Mammary epithelial cell (primary cell): Measurements from ENCODE around the gene DNAJC30.

Experiments
- EZH2 ChIP-seq: IDR thresholded peaks from 2 replicates; pipeline ENCODE4 v1.6.1; 2012; ENCODE audit warnings: low read length, inconsistent platforms, borderline replicate concordance
- TF ChIP-seq, protein P1 (sequence below), 2 donors: IDR thresholded peaks in 1 of 2; conservative IDR thresholded peaks in 1 of 2; 2 replicates each; pipeline ENCODE4 v1.5.1; 2011 to 2012; ENCODE audit warnings: inconsistent platforms in 2 of 2, low read length in 2 of 2, mild to moderate bottlenecking in 2 of 2, control low read depth in 1 of 2, low read depth in 1 of 2; ENCODE audit not compliant: insufficient read depth in 1 of 2; ENCODE audit errors: extremely low read depth in 1 of 2

- TF ChIP-seq, protein P1, sequence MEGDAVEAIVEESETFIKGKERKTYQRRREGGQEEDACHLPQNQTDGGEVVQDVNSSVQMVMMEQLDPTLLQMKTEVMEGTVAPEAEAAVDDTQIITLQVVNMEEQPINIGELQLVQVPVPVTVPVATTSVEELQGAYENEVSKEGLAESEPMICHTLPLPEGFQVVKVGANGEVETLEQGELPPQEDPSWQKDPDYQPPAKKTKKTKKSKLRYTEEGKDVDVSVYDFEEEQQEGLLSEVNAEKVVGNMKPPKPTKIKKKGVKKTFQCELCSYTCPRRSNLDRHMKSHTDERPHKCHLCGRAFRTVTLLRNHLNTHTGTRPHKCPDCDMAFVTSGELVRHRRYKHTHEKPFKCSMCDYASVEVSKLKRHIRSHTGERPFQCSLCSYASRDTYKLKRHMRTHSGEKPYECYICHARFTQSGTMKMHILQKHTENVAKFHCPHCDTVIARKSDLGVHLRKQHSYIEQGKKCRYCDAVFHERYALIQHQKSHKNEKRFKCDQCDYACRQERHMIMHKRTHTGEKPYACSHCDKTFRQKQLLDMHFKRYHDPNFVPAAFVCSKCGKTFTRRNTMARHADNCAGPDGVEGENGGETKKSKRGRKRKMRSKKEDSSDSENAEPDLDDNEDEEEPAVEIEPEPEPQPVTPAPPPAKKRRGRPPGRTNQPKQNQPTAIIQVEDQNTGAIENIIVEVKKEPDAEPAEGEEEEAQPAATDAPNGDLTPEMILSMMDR (conservative IDR thresholded peaks at IDR 0.05 in 1 of 2, IDR thresholded peaks at IDR 0.05 in 1 of 2; ENCODE audit: extremely low read depth in 1 of 2, insufficient read depth in 1 of 2, low read depth in 1 of 2, low read length in 2 of 2): no peak
- TF ChIP-seq EZH2: no peak
Measured at GRCh38 chr7:73646785-73647724, 36.2 kb downstream of the DNAJC30 start.
